HCT116 (cell line): ENCODE measurements around the gene IFI44.

ENCODE experiments used
- EZH2phosphoT487 ChIP-seq: fragments of 200-600 bp; IDR thresholded peaks from 2 replicates; pipeline ENCODE4 v1.6.1; 2018; ENCODE audit warnings: antibody characterized with exemption, borderline replicate concordance
- JUND ChIP-seq: IDR thresholded peaks from 2 replicates; pipeline ENCODE4 v1.6.1; 2012
- POLR2AphosphoS5 ChIP-seq: IDR thresholded peaks from 2 replicates; pipeline ENCODE4 v1.6.1; 2011; ENCODE audit warnings: mild to moderate bottlenecking, low read depth, low read length, moderate library complexity
- RAD21 ChIP-seq: IDR thresholded peaks from 2 replicates; pipeline ENCODE4 v1.6.1; 2012; ENCODE audit warnings: low read depth, mild to moderate bottlenecking
- YY1 ChIP-seq: IDR thresholded peaks from 2 replicates; pipeline ENCODE4 v1.6.1; 2011; ENCODE audit warnings: low read length, low read depth, moderate library complexity, mild to moderate bottlenecking; ENCODE audit not compliant: insufficient replicate concordance; ENCODE audit errors: extremely low read depth
- ZNF274 ChIP-seq: fragments of 200-500 bp; sonication (Bioruptor generic); IDR thresholded peaks from 2 replicates; pipeline ENCODE4 v1.6.1; 2014; ENCODE audit warnings: mild to moderate bottlenecking, low read depth, low read length, inconsistent platforms
- TF ChIP-seq, protein P1 (sequence below), 3 experiments: fragments of 200-600 bp in 1 of 3; sonication (generic) in 1 of 3; IDR thresholded peaks in 2 of 3; conservative IDR thresholded peaks in 1 of 3; 2 replicates each; pipeline ENCODE4 v1.5.1; 2012 to 2017; ENCODE audit warnings: low read depth in 2 of 3, low read length in 2 of 3, antibody characterized with exemption in 1 of 3, borderline replicate concordance in 1 of 3, control low read depth in 1 of 3, mild to moderate bottlenecking in 1 of 3, mixed read lengths in 1 of 3, mixed run types in 1 of 3, moderate library complexity in 1 of 3; ENCODE audit not compliant: insufficient read depth in 1 of 3
- TF ChIP-seq, protein P2 (sequence below): IDR thresholded peaks from 2 replicates; pipeline ENCODE4 v1.6.1; 2011; ENCODE audit warnings: mild to moderate bottlenecking, low read length, moderate library complexity; ENCODE audit not compliant: insufficient replicate concordance; ENCODE audit errors: extremely low read depth

- TF ChIP-seq, protein P1, sequence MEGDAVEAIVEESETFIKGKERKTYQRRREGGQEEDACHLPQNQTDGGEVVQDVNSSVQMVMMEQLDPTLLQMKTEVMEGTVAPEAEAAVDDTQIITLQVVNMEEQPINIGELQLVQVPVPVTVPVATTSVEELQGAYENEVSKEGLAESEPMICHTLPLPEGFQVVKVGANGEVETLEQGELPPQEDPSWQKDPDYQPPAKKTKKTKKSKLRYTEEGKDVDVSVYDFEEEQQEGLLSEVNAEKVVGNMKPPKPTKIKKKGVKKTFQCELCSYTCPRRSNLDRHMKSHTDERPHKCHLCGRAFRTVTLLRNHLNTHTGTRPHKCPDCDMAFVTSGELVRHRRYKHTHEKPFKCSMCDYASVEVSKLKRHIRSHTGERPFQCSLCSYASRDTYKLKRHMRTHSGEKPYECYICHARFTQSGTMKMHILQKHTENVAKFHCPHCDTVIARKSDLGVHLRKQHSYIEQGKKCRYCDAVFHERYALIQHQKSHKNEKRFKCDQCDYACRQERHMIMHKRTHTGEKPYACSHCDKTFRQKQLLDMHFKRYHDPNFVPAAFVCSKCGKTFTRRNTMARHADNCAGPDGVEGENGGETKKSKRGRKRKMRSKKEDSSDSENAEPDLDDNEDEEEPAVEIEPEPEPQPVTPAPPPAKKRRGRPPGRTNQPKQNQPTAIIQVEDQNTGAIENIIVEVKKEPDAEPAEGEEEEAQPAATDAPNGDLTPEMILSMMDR (IDR thresholded peaks at IDR 0.05 in 2 of 3, conservative IDR thresholded peaks at IDR 0.05 in 1 of 3; ENCODE audit: borderline replicate concordance in 1 of 3, insufficient read depth in 1 of 3, low read depth in 2 of 3, low read length in 2 of 3), result no peak
- TF ChIP-seq EZH2phosphoT487 (no peak), JUND (no peak), RAD21 (no peak), YY1 (no peak), POLR2AphosphoS5 (no peak), ZNF274 (no peak)
- TF ChIP-seq, protein P2, sequence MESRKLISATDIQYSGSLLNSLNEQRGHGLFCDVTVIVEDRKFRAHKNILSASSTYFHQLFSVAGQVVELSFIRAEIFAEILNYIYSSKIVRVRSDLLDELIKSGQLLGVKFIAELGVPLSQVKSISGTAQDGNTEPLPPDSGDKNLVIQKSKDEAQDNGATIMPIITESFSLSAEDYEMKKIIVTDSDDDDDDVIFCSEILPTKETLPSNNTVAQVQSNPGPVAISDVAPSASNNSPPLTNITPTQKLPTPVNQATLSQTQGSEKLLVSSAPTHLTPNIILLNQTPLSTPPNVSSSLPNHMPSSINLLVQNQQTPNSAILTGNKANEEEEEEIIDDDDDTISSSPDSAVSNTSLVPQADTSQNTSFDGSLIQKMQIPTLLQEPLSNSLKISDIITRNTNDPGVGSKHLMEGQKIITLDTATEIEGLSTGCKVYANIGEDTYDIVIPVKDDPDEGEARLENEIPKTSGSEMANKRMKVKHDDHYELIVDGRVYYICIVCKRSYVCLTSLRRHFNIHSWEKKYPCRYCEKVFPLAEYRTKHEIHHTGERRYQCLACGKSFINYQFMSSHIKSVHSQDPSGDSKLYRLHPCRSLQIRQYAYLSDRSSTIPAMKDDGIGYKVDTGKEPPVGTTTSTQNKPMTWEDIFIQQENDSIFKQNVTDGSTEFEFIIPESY, result no peak
Measured at GRCh38 chr1:78651241-78651640, 1.6 kb downstream of the IFI44 start.
